SJSA1 (cell line): ENCODE data around the gene FCHSD1. TPM values are rescaled to one million over a fixed set of nuclear protein-coding genes. Genes with fewer than 3 reads are reported as not detected.

Experiments used
- DNase-seq, 2 experiments: peaks; one replicate each; pipeline ENCODE4 v3.0.0-alpha.2; 2015 to 2020; ENCODE audit warnings: low spot score in 2 of 2, low read depth in 1 of 2
- H3K27ac ChIP-seq: fragments of 250-450 bp; sonication (Bioruptor Pico); 2 replicates; pipeline ENCODE4 v1.5.1; 2020; ENCODE audit warnings: mild to moderate bottlenecking, moderate library complexity
- H3K27me3 ChIP-seq: fragments of 250-450 bp; sonication (Bioruptor Pico); replicated peaks from 2 replicates; pipeline ENCODE4 v1.5.1; 2020; ENCODE audit warnings: mild to moderate bottlenecking, moderate library complexity
- H3K36me3 ChIP-seq: fragments of 250-450 bp; sonication (Bioruptor Pico); 2 replicates; pipeline ENCODE4 v1.5.1; 2020; ENCODE audit warnings: mild to moderate bottlenecking
- H3K4me1 ChIP-seq: fragments of 250-450 bp; sonication (Bioruptor Pico); replicated peaks from 2 replicates; pipeline ENCODE4 v1.6.1; 2021; ENCODE audit warnings: mild to moderate bottlenecking
- H3K4me3 ChIP-seq: fragments of 250-450 bp; sonication (Bioruptor Pico); 2 replicates; pipeline ENCODE4 v1.5.1; 2020; ENCODE audit warnings: mild to moderate bottlenecking
- H3K9me3 ChIP-seq: fragments of 250-450 bp; sonication (Bioruptor Pico); replicated peaks from 2 replicates; pipeline ENCODE4 v1.5.1; 2020; ENCODE audit warnings: mild to moderate bottlenecking
- total RNA-seq: library from RNA; depleted of rRNA; stranded (reverse); fragments of >200 nt; shearing (Covaris generic); gene quantifications from 2 replicates; pipeline ENCODE4 v1.2.3, GENCODE V29; 2014

Gene FCHSD1
- total RNA-seq, 1 experiment from 2014 or later: 33.2 TPM

DNA sequence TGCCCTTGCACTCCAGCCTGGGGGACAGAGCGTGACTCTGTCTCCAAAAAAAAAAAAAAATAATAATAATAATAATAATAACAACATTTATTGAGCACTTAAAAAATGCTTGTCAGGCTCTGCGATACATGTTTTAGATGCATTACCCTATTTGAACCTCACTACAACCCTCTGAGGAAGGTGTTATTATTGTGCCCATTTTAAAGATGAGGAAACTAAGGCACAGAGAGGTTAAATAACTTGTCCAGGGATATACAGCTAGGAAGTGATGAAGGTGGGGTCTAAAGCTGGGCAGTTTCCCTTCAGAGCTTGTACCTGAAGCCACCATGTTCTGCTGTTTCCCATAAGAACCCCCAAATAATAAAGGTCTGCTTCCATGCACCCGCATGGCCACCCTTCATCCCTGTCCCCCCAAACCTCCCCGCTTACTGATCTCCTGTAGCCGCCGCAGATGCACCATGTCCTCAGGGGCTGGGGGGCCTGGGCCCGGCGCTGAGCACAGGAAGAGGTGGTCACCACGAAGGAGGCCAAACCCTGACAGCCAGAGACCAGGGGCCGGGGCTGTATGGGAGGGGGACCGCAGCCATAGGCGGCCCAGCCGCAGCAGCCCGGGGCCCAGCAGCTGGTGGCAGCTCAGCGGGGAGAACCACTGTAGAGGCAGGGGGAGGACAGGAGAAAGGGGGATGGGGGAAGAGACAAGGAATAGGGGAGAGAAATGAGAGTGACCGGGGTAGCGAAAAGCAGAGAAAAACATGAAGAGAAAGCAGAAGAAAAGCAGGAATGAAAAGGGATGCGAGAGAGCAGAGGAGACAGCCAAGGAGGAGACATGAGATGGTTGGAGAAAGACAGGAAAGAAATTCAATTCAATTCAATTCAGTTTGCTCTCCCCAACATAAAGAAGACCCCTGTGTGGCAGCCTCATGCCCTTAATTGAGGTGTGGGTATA, 15.1 kb upstream of the FCHSD1 start:
- Histone ChIP-seq H3K9me3 (0 out of 2 replicates have a peak, but pooled peaks cover 3% of the 10 kb centered on the region), H3K27me3 (no peaks in the 10 kb centered on the region), H3K27ac (no peak overlapping the region), H3K4me1 (no peaks in the 10 kb centered on the region; the same call in 1 of the 2 replicates), H3K36me3 (peaks cover 72% of the 10 kb centered on the region), H3K4me3 (no peak overlapping the region)
- no peak for DNase-seq

- Histone ChIP-seq H3K4me1 (no peaks in the 10 kb centered on the region; the same call in 1 of the 2 replicates), H3K4me3 (no peak overlapping the region), H3K36me3 (peaks cover 64% of the 10 kb centered on the region), H3K27me3 (no peaks in the 10 kb centered on the region), H3K27ac (no peak overlapping the region), H3K9me3 (0 out of 2 replicates have a peak, but pooled peaks cover 3% of the 10 kb centered on the region)
- DNase-seq: peak; percentile 55 to 78
These were observed 13.7 kb upstream of the FCHSD1 start for GRCh38 chr5:141664733-141665461.

- Histone ChIP-seq H3K4me3 (no peak overlapping the region), H3K36me3 (peaks cover 63% of the 10 kb centered on the region), H3K27ac (no peak overlapping the region), H3K9me3 (no peaks in the 10 kb centered on the region), H3K27me3 (no peaks in the 10 kb centered on the region), H3K4me1 (peaks cover 2% of the 10 kb centered on the region)
- no peak for DNase-seq
These were observed 12.3 kb upstream of the FCHSD1 start for GRCh38 chr5:141663506-141663905.

GRCh38 chr5:141662028-141662427, 10.8 kb upstream of the FCHSD1 start:
- H3K9me3 ChIP-seq: no peaks in the 10 kb centered on the region

GRCh38 chr5:141657937-141658545, 6.8 kb upstream of the FCHSD1 start:
- H3K27ac ChIP-seq: peak overlapping the region; percentile 67
- DNase-seq: peak; percentile 84 to 93
- no peaks in the 10 kb centered on the region for H3K27me3 ChIP-seq
- no peaks in the 10 kb centered on the region for H3K9me3 ChIP-seq
- H3K4me3 ChIP-seq: no peak overlapping the region
- peaks cover 22% of the 10 kb centered on the region for H3K4me1 ChIP-seq
- H3K36me3 ChIP-seq: peaks cover 76% of the 10 kb centered on the region

More at GRCh38 chr5:141662028-141662427, 10.8 kb upstream of the FCHSD1 start:
- Histone ChIP-seq H3K4me1 (peaks cover 17% of the 10 kb centered on the region), H3K4me3 (no peak overlapping the region), H3K36me3 (peaks cover 70% of the 10 kb centered on the region), H3K27ac (no peak overlapping the region), H3K27me3 (no peaks in the 10 kb centered on the region)
- no peak for DNase-seq

DNA sequence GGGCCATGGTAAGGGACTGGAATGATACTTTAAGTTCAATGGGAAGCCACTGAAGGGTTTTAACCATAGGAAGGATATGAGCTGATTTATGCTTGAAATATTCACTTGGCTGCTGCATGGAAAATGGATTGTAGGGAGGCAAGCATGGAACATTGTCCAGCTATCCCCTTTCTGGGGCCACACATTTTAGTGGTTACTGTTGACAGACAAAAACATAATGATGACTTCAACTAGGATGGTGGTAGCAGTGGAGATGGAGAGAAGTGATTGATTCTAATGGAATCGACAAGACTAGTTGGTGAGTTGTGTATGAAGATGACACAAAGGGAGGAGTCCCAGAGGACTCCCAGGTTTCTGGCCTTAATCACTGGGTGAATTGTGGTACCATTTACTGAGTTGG, 6.2 kb upstream of the FCHSD1 start:
- DNase-seq: no peak
- no peak overlapping the region for H3K4me3 ChIP-seq
- H3K36me3 ChIP-seq: peaks cover 70% of the 10 kb centered on the region
- peaks cover 22% of the 10 kb centered on the region for H3K4me1 ChIP-seq
- peak overlapping the region; percentile 67 for H3K27ac ChIP-seq
- H3K27me3 ChIP-seq: no peaks in the 10 kb centered on the region
- H3K9me3 ChIP-seq: no peaks in the 10 kb centered on the region

GRCh38 chr5:141656396-141656795, 5.2 kb upstream of the FCHSD1 start:
- H3K36me3 ChIP-seq: peaks cover 63% of the 10 kb centered on the region
- no peak for DNase-seq
- no peaks in the 10 kb centered on the region for H3K9me3 ChIP-seq
- no peaks in the 10 kb centered on the region for H3K27me3 ChIP-seq
- no peak overlapping the region for H3K27ac ChIP-seq
- H3K4me1 ChIP-seq: peaks cover 27% of the 10 kb centered on the region
- no peak overlapping the region for H3K4me3 ChIP-seq

- peaks cover 60% of the 10 kb centered on the region for H3K36me3 ChIP-seq
- H3K4me3 ChIP-seq: no peak overlapping the region
- H3K9me3 ChIP-seq: no peaks in the 10 kb centered on the region
- no peak overlapping the region for H3K27ac ChIP-seq
- no peak for DNase-seq
- H3K27me3 ChIP-seq: no peaks in the 10 kb centered on the region
- H3K4me1 ChIP-seq: peaks cover 32% of the 10 kb centered on the region
These were observed 3.8 kb upstream of the FCHSD1 start for GRCh38 chr5:141655020-141655419.

- H3K9me3 ChIP-seq: no peaks in the 10 kb centered on the region
- peaks cover 32% of the 10 kb centered on the region for H3K4me1 ChIP-seq
- no peaks in the 10 kb centered on the region for H3K27me3 ChIP-seq
- peaks cover 59% of the 10 kb centered on the region for H3K36me3 ChIP-seq
- no peak overlapping the region for H3K4me3 ChIP-seq
- no peak overlapping the region for H3K27ac ChIP-seq
- DNase-seq: peak in 1 of 2 experiments; percentile 19
These were observed 3.1 kb upstream of the FCHSD1 start for GRCh38 chr5:141654298-141654697.

DNA sequence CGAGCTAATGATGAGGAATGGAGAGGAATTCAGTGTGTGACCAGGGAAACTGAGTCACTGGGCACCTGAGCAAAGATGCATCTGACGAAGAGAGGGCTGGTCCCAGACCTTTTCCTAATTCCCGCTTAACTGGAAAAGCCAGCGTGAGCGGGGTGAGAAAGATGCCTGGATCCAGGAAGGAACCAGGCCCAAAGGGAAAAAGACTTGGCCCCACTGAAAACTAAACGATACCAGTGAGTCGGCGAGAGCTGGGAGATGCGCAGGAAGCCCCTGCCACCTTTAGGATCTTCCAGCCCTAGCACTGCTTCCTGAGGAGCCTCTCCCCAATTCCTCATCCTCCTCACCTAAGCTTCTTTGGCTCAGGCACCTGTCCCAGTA, 499 bp upstream of the FCHSD1 start:
- Histone ChIP-seq H3K36me3 (peaks cover 56% of the 10 kb centered on the region), H3K27me3 (no peaks in the 10 kb centered on the region), H3K4me3 (peak overlapping the region; percentile 57), H3K4me1 (peaks cover 13% of the 10 kb centered on the region), H3K27ac (peak overlapping the region; percentile 19; the same call in 1 of the 2 replicates), H3K9me3 (no peaks in the 10 kb centered on the region)
- DNase-seq: no peak

DNA sequence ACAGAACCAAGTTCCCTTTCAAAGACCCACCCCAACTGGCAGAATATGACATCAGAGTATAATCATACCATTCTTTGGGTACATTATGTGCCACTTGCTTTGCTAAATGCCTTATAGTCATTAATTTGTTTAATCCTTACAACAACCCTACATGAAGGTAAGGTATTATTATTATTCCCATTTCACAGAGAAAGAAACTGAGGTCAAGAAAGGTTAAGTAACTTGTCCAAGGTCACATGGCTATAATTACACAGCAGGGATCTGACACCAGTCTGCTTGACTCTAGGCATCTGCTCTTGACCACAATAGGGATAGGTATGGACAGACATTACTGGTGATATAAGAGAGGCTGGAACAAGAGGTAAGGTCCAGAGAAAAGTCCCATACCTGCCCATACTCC, 1.2 kb downstream of the FCHSD1 start:
- no peak for DNase-seq
- peaks cover 56% of the 10 kb centered on the region for H3K36me3 ChIP-seq
- peaks cover 13% of the 10 kb centered on the region for H3K4me1 ChIP-seq
- H3K9me3 ChIP-seq: no peaks in the 10 kb centered on the region
- no peak overlapping the region for H3K4me3 ChIP-seq
- H3K27me3 ChIP-seq: no peaks in the 10 kb centered on the region
- H3K27ac ChIP-seq: no peak overlapping the region

DNA sequence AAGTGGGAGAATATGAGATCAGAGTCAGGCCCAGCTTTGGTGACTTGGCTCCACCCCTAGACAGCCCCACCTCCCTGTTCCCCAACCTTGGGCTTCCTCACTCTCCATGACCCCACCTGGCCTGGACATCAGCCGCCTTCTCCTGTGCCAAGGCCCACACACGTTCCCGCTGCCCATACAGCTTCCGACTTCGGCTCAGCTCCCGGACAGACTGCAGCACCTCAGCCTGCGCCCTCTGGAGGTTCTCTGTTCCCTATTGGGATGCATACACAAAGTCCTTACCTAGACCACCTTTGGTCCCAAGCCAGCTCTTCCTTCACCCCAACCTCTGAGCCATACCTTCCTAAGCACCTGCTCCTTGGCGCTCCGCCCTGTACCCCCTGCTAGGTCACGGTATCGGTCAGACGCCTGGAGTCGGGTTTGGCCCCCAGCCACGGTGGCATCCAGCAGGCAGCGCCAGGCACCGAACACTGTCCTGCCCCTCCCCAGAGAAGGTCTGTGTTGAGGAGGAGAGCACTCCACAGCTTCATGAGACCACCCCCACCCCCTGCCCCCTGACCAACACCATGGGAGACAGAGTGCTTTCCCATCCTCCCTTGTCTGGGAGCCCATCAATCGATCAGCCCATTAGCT, 2.0 kb downstream of the FCHSD1 start:
- no peaks in the 10 kb centered on the region for H3K9me3 ChIP-seq

GRCh38 chr5:141647851-141648250, 3.4 kb downstream of the FCHSD1 start:
- Histone ChIP-seq H3K4me3 (no peak overlapping the region), H3K36me3 (peaks cover 62% of the 10 kb centered on the region), H3K27me3 (no peaks in the 10 kb centered on the region)

More for the DNA sequence above, 2.0 kb downstream of the FCHSD1 start:
- Histone ChIP-seq H3K27ac (no peak overlapping the region), H3K4me3 (no peak overlapping the region), H3K4me1 (peaks cover 11% of the 10 kb centered on the region), H3K27me3 (no peaks in the 10 kb centered on the region), H3K36me3 (peaks cover 59% of the 10 kb centered on the region)
- no peak for DNase-seq

More at GRCh38 chr5:141647851-141648250, 3.4 kb downstream of the FCHSD1 start:
- no peak for DNase-seq
- Histone ChIP-seq H3K4me1 (peaks cover 9% of the 10 kb centered on the region), H3K27ac (no peak overlapping the region), H3K9me3 (no peaks in the 10 kb centered on the region)
